A549 (cell line): ENCODE data around the gene WIPF3. TPM values are rescaled to one million over a fixed set of nuclear protein-coding genes. Genes with fewer than 3 reads are reported as not detected.

Experiments
- ATAC-seq, 2 experiments: fragments of 200-7000 bp in 1 of 2; fragments of >200 bp in 1 of 2; cut with Nextera tagmentation in 1 of 2; cut with Tn5 transposase in 1 of 2; 3 replicates each; pipeline versions ENCODE4 v1.8.0 to v1.9.1; 2018 to 2020; ENCODE audit warnings: mild to moderate bottlenecking in 1 of 2, moderate library complexity in 1 of 2
- CTCF ChIA-PET: fragments of 300-600 bp; sonication (Branson Sonifier 250); formaldehyde crosslinking; extraction: SDS; loops from one replicate; lab custom pipeline; 2021; ENCODE audit warnings: antibody characterized with exemption, inconsistent platforms; lab: Yijun Ruan, JAX
- POLR2A ChIA-PET: fragments of 350-600 bp; formaldehyde crosslinking; extraction: SDS; loops from one replicate; lab custom pipeline; 2021; ENCODE audit warnings: antibody characterized with exemption, inconsistent platforms; lab: Yijun Ruan, JAX
- DNase-seq, 2 experiments: peaks; one replicate each; pipeline versions ENCODE4 v3.0.0 to v3.0.0-alpha.2; 2011 to 2016; ENCODE audit warnings: low read depth in 1 of 2, low spot score in 1 of 2
- FAIRE-seq: peaks from 2 replicates; lab custom pipeline; 2011; peaks lifted over from hg19 to GRCh38; lab: Jason Lieb, UNC
- H3K27ac ChIP-seq, 2 experiments: fragments of >200 bp; sonication (Bioruptor Twin); formaldehyde crosslinking; 3 replicates each; pipeline ENCODE4 v1.5.1; 2016 to 2017
- H3K4me1 ChIP-seq: fragments of >200 bp; sonication (Bioruptor Twin); formaldehyde crosslinking; 3 replicates; pipeline ENCODE4 v1.6.1; 2016
- H3K4me2 ChIP-seq: fragments of >200 bp; sonication (Bioruptor Twin); formaldehyde crosslinking; 3 replicates; pipeline ENCODE4 v1.6.1; 2016
- H3K4me3 ChIP-seq: fragments of >200 bp; sonication (Bioruptor Twin); formaldehyde crosslinking; 3 replicates; pipeline ENCODE4 v1.5.1; 2016
- H3K9me3 ChIP-seq: fragments of >200 bp; sonication (Bioruptor Twin); formaldehyde crosslinking; 3 replicates; pipeline ENCODE4 v1.6.1; 2016
- EP300 ChIP-seq, 2 experiments: fragments of >200 bp; sonication (Bioruptor Twin); formaldehyde crosslinking; IDR thresholded peaks; 2 replicates in 1 of 2; 3 replicates in 1 of 2; pipeline ENCODE4 v1.6.1; 2016 to 2017
- ESRRA ChIP-seq: fragments of 150-350 bp; IDR thresholded peaks from 2 replicates; pipeline ENCODE4 v1.6.1; 2014; ENCODE audit warnings: mild to moderate bottlenecking, low read length, borderline replicate concordance
- FOSB ChIP-seq: fragments of 250-450 bp; sonication (Bioruptor Pico); IDR thresholded peaks from 2 replicates; pipeline ENCODE4 v1.5.0; 2020; ENCODE audit warnings: mild to moderate bottlenecking, moderate library complexity
- FOSL2 ChIP-seq, 2 experiments: fragments of 450-650 bp in 1 of 2; fragments of >200 bp in 1 of 2; sonication (Bioruptor Twin) in 1 of 2; formaldehyde crosslinking; IDR thresholded peaks; 2 replicates each; pipeline versions ENCODE4 v1.5.0 to v1.6.1; 2016 to 2020; ENCODE audit warnings: mild to moderate bottlenecking in 1 of 2, moderate library complexity in 1 of 2
- FOXS1 ChIP-seq: fragments of 250-450 bp; sonication (Bioruptor Pico); IDR thresholded peaks from 2 replicates; pipeline ENCODE4 v1.5.0; 2020; ENCODE audit warnings: mild to moderate bottlenecking, moderate library complexity
- HOXA7 ChIP-seq: fragments of 250-450 bp; sonication (Bioruptor Pico); IDR thresholded peaks from 2 replicates; pipeline ENCODE4 v1.5.0; 2020; ENCODE audit warnings: mild to moderate bottlenecking, moderate library complexity
- JUN ChIP-seq, 2 experiments: fragments of >200 bp; sonication (Bioruptor Twin); formaldehyde crosslinking; IDR thresholded peaks; 2 replicates in 1 of 2; 3 replicates in 1 of 2; pipeline ENCODE4 v1.6.1; 2016 to 2017
- MAZ ChIP-seq: fragments of 150-350 bp; IDR thresholded peaks from 2 replicates; pipeline ENCODE4 v1.6.1; 2014; ENCODE audit warnings: antibody characterized with exemption, low read depth, low read length, borderline replicate concordance
- NFE2L2 ChIP-seq: fragments of 150-350 bp; conservative IDR thresholded peaks from 2 replicates; pipeline ENCODE4 v1.6.1; 2014; ENCODE audit warnings: low read length
- NR3C1 ChIP-seq: fragments of >200 bp; sonication (Bioruptor Twin); formaldehyde crosslinking; IDR thresholded peaks from 3 replicates; pipeline ENCODE4 v1.6.1; 2017
- POLR2A ChIP-seq: IDR thresholded peaks from 2 replicates; pipeline ENCODE4 v1.6.1; 2012; ENCODE audit warnings: mild to moderate bottlenecking, low read length
- RFX5 ChIP-seq: fragments of 450-650 bp; IDR thresholded peaks from 2 replicates; pipeline ENCODE4 v1.7.1; 2014; ENCODE audit warnings: antibody characterized with exemption, mild to moderate bottlenecking, moderate library complexity
- RNF2 ChIP-seq: fragments of 200-600 bp; sonication (generic); IDR thresholded peaks from 2 replicates; pipeline ENCODE4 v1.6.1; 2016; ENCODE audit warnings: low read depth, mild to moderate bottlenecking, antibody characterized with exemption, moderate library complexity, borderline replicate concordance
- SMC3 ChIP-seq: fragments of >200 bp; sonication (Bioruptor Twin); formaldehyde crosslinking; IDR thresholded peaks from 3 replicates; pipeline ENCODE4 v1.6.1; 2018; ENCODE audit warnings: inconsistent platforms
- TP53 ChIP-seq: fragments of 250-450 bp; sonication (Bioruptor Pico); IDR thresholded peaks from 2 replicates; pipeline ENCODE4 v1.5.0; 2021; ENCODE audit warnings: mild to moderate bottlenecking, moderate library complexity
- ZNF302 ChIP-seq: fragments of 250-450 bp; sonication (Bioruptor Pico); IDR thresholded peaks from 2 replicates; pipeline ENCODE4 v1.9.0; 2021; ENCODE audit warnings: inconsistent platforms, mild to moderate bottlenecking, moderate library complexity
- ZSCAN20 ChIP-seq: fragments of 250-450 bp; sonication (Bioruptor Pico); IDR thresholded peaks from 2 replicates; pipeline ENCODE4 v1.8.0; 2022; ENCODE audit warnings: mild to moderate bottlenecking, moderate library complexity
- WGBS: methylation state at CpG from one replicate; pipeline ENCODE4 v1.1.6; 2017; ENCODE audit errors: missing lambda C conversion rate; 5-methylcytosine and 5-hydroxymethylcytosine counted together
- polyA plus RNA-seq, 4 experiments: library from polyadenylated mRNA; depleted of rRNA in 3 of 4; stranded (reverse); fragments of >200 nt; fragmentation: RNase III in 1 of 4; extraction: RNeasy Plus Mini Kit Qiagen cat#74134 plus additional on column Dnase treatment in 1 of 4; gene quantifications; 2 replicates in 3 of 4; 3 replicates in 1 of 4; pipeline ENCODE4 v1.2.3, GENCODE V29; 2011 to 2017
- TF ChIP-seq, protein P1 (sequence below): fragments of 250-450 bp; sonication (Bioruptor Pico); IDR thresholded peaks from 2 replicates; pipeline ENCODE4 v1.5.0; 2021; ENCODE audit warnings: mild to moderate bottlenecking, moderate library complexity, borderline replicate concordance
- TF ChIP-seq, protein P2 (sequence below): fragments of 150-350 bp; IDR thresholded peaks from 2 replicates; pipeline ENCODE4 v1.6.1; 2014; ENCODE audit warnings: low read depth, mild to moderate bottlenecking, low read length
- TF ChIP-seq, protein P3 (sequence below): fragments of >200 bp; sonication (Bioruptor Twin); formaldehyde crosslinking; IDR thresholded peaks from 3 replicates; pipeline ENCODE4 v1.6.1; 2016
- TF ChIP-seq, protein P4 (sequence below): fragments of 250-450 bp; sonication (Bioruptor Pico); IDR thresholded peaks from 2 replicates; pipeline ENCODE4 v1.5.0; 2020; ENCODE audit warnings: low read depth, mild to moderate bottlenecking, moderate library complexity

Gene WIPF3
- polyA plus RNA-seq, 2 of the 4 experiments (the other 2 are of a cell fraction), result 0.10 to 0.30 TPM

- H3K27ac ChIP-seq, result no peak overlapping the region
- H3K9me3 ChIP-seq, result no peaks in the 10 kb centered on the region
- no peaks in the 10 kb centered on the region for H3K4me1 ChIP-seq
- FAIRE-seq (no peak), DNase-seq (no peak)
- H3K4me3 ChIP-seq, result no peak overlapping the region
- no peak overlapping the region for H3K4me2 ChIP-seq
- TF ChIP-seq, protein P1, sequence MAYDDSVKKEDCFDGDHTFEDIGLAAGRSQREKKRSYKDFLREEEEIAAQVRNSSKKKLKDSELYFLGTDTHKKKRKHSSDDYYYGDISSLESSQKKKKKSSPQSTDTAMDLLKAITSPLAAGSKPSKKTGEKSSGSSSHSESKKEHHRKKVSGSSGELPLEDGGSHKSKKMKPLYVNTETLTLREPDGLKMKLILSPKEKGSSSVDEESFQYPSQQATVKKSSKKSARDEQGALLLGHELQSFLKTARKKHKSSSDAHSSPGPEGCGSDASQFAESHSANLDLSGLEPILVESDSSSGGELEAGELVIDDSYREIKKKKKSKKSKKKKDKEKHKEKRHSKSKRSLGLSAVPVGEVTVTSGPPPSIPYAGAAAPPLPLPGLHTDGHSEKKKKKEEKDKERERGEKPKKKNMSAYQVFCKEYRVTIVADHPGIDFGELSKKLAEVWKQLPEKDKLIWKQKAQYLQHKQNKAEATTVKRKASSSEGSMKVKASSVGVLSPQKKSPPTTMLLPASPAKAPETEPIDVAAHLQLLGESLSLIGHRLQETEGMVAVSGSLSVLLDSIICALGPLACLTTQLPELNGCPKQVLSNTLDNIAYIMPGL (CRISPR knock-in tag), result no peak
- TF ChIP-seq POLR2A (no peak), NR3C1 (no peak), RFX5 (no peak), SMC3 (no peak), FOSB (no peak), EP300 (IDR thresholded peaks at IDR 0.05) (no peak), RNF2 (no peak), TP53 (CRISPR knock-in tag) (no peak), JUN (IDR thresholded peaks at IDR 0.05) (no peak)
- TF ChIP-seq, protein P2, sequence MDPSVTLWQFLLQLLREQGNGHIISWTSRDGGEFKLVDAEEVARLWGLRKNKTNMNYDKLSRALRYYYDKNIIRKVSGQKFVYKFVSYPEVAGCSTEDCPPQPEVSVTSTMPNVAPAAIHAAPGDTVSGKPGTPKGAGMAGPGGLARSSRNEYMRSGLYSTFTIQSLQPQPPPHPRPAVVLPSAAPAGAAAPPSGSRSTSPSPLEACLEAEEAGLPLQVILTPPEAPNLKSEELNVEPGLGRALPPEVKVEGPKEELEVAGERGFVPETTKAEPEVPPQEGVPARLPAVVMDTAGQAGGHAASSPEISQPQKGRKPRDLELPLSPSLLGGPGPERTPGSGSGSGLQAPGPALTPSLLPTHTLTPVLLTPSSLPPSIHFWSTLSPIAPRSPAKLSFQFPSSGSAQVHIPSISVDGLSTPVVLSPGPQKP, result no peak
- TF ChIP-seq, all 56 proteins: peak for 0
- ChIA-PET POLR2A (no interaction called here), CTCF (interaction anchor here (1.0 kb wide), 1 partner anchor 70 kb away, joined by 3 read pairs; no protein-coding TSS in a partner anchor)
- 9% methylated on average over 2 of the region's 2 CpGs for WGBS
- no peak for ATAC-seq
Measured at GRCh38 chr7:29779017-29779416, 27.3 kb upstream of the WIPF3 start.

DNA sequence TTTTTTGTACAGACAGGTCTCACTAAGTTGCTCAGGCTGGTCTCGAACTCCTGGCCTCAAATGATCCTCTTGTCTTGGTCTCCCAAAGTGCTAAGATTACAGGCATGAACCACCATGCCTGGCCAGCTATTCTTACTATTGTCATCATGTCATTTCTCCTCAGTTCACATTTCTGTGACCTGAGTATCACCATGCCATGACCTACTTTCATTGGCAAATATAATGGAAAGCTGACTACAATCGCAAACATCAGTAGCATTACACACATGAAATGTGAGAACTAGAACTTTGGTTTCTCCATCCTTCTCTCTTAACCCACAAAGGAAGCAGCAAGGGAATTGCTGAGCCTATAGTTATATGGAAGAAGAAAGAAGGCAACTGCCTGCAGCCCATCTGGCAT is 26.0 kb upstream of the WIPF3 start:
- DNase-seq (no peak), FAIRE-seq (no peak), ATAC-seq (no peak)
- ChIA-PET CTCF (no interaction called here), POLR2A (no interaction called here)
- Histone ChIP-seq H3K4me1 (no peaks in the 10 kb centered on the region), H3K4me2 (no peak overlapping the region), H3K9me3 (no peaks in the 10 kb centered on the region), H3K4me3 (no peak overlapping the region), H3K27ac (no peak overlapping the region)
- TF ChIP-seq, protein P3, sequence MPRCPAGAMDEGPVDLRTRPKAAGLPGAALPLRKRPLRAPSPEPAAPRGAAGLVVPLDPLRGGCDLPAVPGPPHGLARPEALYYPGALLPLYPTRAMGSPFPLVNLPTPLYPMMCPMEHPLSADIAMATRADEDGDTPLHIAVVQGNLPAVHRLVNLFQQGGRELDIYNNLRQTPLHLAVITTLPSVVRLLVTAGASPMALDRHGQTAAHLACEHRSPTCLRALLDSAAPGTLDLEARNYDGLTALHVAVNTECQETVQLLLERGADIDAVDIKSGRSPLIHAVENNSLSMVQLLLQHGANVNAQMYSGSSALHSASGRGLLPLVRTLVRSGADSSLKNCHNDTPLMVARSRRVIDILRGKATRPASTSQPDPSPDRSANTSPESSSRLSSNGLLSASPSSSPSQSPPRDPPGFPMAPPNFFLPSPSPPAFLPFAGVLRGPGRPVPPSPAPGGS, result no peak
- TF ChIP-seq ZNF302 (CRISPR knock-in tag) (no peak), FOSL2 (IDR thresholded peaks at IDR 0.05) (no peak), FOSL2 (CRISPR knock-in tag; IDR thresholded peaks at IDR 0.05) (no peak), ESRRA (no peak), ZSCAN20 (CRISPR knock-in tag) (no peak), NFE2L2 (no peak), HOXA7 (CRISPR knock-in tag) (no peak), FOXS1 (CRISPR knock-in tag) (no peak), POLR2A (no peak), MAZ (no peak)
- TF ChIP-seq, protein P4, sequence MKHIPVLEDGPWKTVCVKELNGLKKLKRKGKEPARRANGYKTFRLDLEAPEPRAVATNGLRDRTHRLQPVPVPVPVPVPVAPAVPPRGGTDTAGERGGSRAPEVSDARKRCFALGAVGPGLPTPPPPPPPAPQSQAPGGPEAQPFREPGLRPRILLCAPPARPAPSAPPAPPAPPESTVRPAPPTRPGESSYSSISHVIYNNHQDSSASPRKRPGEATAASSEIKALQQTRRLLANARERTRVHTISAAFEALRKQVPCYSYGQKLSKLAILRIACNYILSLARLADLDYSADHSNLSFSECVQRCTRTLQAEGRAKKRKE, result no peak
- WGBS, result 29% methylated on average over 2 of the region's 2 CpGs
